Measurements from ENCODE around the gene DNAJC24.

Gene DNAJC24

GRCh38 chr11:31433851-31434250 lies 64.2 kb downstream of the DNAJC24 start:
- DNase-seq (ENCODE audit: extremely low spot score), result no peak
- ChIA-PET POLR2A (no interaction called here), CTCF (no interaction called here)
- TF ChIP-seq CTCF (IDR thresholded peaks at IDR 0.05; ENCODE audit: control extremely low read depth, extremely low read depth, low read depth, missing control alignments), result no peak

GRCh38 chr11:31437742-31438435 lies 68.2 kb downstream of the DNAJC24 start:
- ChIA-PET CTCF (no interaction called here), POLR2A (no interaction called here)
- no peak for DNase-seq (ENCODE audit: extremely low spot score)
- no peak for TF ChIP-seq CTCF (IDR thresholded peaks at IDR 0.05; ENCODE audit: control extremely low read depth, extremely low read depth, low read depth, missing control alignments)

GRCh38 chr11:31441296-31441695 lies 71.6 kb downstream of the DNAJC24 start:
- no peak for TF ChIP-seq CTCF (IDR thresholded peaks at IDR 0.05; ENCODE audit: control extremely low read depth, extremely low read depth, low read depth, missing control alignments)
- CTCF ChIA-PET, result interaction anchor here (0.9 kb wide), 1 partner anchor 523 kb away, joined by 3 read pairs; no protein-coding TSS in a partner anchor
- POLR2A ChIA-PET, result no interaction called here
- no peak for DNase-seq (ENCODE audit: extremely low spot score)

GRCh38 chr11:31442086-31442485 lies 72.4 kb downstream of the DNAJC24 start:
- TF ChIP-seq CTCF (IDR thresholded peaks at IDR 0.05; ENCODE audit: control extremely low read depth, extremely low read depth, low read depth, missing control alignments), result no peak
- ChIA-PET POLR2A (no interaction called here), CTCF (interaction anchor here (0.9 kb wide), 2 partner anchors 24 to 524 kb away, joined by 3 read pairs; no protein-coding TSS in a partner anchor)
- no peak for DNase-seq (ENCODE audit: extremely low spot score)

- ChIA-PET CTCF (interaction anchor here (1.5 kb wide), 1 partner anchor 15 kb away, joined by 3 read pairs; no protein-coding TSS in a partner anchor), POLR2A (no interaction called here)
- no peak for TF ChIP-seq CTCF (IDR thresholded peaks at IDR 0.05; ENCODE audit: control extremely low read depth, extremely low read depth, low read depth, missing control alignments)
- no peak for DNase-seq (ENCODE audit: extremely low spot score)
Observed at GRCh38 chr11:31443802-31444201, 74.1 kb downstream of the DNAJC24 start.

GRCh38 chr11:31445621-31446020 lies 76.0 kb downstream of the DNAJC24 start:
- CTCF ChIA-PET, result interaction anchor here (0.5 to 1.0 kb wide), 2 partner anchors 13 to 1066 kb away, joined by 3 read pairs; no protein-coding TSS in a partner anchor
- DNase-seq (ENCODE audit: extremely low spot score), result no peak
- POLR2A ChIA-PET, result no interaction called here
- no peak for TF ChIP-seq CTCF (IDR thresholded peaks at IDR 0.05; ENCODE audit: control extremely low read depth, extremely low read depth, low read depth, missing control alignments)

All from GM10248 (cell line).